Fibroblast of skin of abdomen (primary cell): ENCODE measurements around the gene ZNF184.
"Not testable (repeated sequence)": the region's sequence is repeated elsewhere in the genome, so short reads cannot be mapped to it uniquely, and the experiment has no call there.

ENCODE experiments used
- DNase-seq: peaks from one replicate; pipeline ENCODE4 v3.0.0-alpha.2; 2013

Gene ZNF184

DNA sequence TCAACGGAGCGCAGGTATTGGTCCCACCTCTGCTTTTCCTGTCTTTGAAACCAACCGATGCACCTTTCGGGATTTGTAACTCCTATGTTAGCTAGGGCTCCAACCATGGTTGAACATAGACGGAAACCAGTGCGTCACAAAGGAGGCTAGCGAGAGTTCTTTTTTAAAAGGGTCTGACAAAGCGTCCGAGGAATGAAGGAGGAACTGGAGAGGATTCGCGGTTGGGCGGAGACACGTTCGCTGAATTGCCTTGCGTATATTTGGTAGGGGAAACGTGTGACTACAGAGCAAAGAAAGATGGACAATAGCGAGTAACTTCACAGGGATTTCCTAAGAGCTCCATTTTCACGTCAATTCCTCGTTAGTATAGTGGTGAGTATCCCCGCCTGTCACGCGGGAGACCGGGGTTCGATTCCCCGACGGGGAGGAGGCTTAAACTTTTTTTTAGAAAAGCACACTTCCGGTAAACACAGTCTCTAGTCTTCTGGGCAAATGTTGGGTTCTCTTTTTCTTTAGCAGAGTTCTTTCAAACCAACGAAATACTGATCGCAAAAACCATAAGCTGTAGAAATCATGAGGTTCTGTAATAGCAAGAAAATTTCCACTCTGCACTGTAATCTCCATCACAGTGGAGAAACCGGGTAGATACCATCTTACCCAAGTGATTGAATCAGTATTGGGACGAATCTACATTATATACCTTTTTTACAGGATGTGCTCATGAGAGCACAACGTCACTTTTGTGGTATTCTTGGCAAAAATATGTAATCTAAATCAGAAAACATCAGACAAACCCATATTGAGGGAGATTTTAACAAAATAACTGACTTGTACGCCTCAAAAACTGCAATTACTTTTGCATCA lies 6.6 kb upstream of the ZNF184 start:
- peak; percentile 94 for DNase-seq

DNA sequence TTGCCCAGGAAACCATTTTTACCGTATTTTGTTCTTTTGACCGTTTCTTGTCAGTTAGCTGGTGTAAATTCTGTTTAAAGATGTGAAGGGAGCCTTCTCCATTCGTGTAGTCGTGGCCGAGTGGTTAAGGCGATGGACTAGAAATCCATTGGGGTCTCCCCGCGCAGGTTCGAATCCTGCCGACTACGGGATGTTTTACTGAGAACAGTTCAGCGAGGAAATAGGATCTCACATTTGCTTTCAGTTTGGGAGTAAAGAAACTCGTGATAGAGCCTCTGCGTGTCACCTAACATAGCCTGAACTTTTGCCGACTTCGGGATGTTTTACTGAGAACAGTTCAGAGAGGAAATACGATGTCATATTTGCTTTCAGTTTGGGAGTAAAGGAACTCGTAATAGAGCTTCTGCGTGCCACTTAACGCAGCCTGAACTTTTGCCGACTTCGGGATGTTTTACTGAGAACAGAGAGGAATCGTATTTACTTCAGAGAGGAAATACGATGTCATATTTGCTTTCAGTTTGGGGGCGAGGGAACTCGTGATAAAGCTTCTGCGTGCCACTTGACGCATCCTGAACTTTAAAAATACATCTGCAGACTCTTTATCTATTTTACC lies 5.9 kb upstream of the ZNF184 start:
- DNase-seq = peak; percentile 92

DNA sequence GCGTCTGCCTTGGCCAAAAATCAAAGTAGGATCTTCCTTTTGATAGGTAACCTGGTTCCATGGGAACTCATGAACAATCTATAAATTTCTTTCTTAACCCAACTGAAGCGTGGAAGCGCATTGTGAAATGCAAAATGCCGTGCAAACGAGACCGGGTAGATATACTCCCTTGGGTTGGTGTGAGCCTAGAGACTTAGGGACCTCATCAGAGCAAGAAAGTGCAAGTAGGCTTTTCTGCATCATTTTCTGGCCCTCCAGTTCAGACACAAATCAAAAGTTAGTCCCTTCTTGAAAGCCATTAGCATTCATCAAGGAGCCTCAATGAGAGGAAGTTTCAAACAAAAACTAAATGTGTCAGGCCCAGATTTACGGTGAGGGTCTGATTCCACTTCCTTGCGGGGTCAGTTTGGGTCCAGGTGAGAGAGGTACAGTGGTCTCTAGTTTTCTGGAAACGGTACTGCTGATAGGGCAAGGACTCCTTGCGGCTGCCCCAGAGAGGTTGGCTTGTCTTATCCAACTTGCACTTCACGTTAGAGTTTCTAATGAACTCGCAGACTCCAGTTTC lies 5.3 kb upstream of the ZNF184 start:
- peak; percentile 14 for DNase-seq

DNA sequence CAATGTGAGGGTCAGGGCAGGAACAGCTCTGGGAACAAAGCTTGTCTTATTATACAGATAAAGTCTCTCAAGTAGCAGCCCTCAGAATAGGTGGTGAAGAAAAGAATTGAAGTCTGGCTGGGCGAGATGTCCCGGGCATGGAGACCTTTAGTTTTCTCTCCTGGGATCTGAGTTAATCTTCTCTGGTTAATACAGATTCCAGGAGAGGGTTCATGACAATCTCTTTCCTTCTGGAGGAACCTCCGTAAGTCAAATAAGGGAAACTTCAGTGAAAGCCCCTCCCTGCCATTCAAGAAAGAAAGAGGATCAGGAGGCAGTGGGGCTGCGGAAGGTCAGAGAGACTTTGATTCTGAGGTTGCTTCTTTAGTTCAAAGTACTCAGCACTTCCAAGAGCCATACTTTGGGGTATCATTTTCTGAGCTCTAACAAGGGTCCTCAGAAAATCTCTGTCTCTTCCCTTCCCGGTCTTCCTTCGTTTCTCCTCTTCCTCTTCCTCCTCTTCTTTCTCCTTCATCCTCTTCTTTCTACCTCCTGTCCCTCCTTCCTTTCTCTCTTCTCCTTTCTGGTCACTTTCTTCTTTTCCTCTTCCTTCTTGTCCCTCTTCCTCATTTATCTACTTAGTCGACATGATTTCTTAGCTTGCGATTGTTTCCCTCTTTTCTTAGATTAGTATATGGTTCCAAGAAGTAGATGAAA lies 4.6 kb upstream of the ZNF184 start:
- DNase-seq = no peak

DNA sequence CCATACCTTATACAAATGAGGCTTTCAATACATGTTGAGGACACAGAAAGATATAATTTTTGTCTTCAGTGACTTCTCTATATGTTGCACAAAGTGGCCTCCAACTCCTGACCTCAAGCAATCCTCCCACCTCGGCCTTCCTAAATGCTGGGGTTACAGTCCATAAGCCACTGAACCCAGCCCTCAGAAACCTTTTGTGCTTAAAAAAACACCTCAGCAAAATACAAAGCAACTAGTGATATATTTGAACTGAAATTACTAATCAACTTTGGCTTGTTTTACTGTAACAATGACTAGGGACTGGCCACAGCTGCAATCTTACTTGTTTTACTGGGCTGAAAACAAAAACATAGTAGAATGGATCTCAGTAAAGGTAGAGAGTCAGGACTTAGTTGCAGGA lies 3.2 kb upstream of the ZNF184 start:
- no peak for DNase-seq

DNA sequence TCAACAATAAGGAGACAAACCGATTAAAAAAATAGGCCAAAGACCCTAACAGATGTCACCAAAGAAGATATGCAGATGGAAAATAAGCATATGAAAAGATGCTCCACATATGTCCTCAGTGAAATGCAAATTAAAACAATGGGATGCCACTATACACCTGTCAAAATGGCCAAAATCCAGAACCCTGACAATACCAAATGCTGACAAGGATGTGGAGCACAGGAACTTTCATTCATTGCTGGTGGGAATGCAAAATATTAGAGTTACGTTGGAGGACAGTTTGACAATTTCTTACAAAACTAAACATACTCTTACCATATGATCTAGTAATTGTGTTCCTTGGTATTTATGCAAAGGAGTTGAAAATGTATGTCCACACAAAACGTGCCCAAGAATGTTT lies 1.8 kb upstream of the ZNF184 start:
- DNase-seq = no peak

DNA sequence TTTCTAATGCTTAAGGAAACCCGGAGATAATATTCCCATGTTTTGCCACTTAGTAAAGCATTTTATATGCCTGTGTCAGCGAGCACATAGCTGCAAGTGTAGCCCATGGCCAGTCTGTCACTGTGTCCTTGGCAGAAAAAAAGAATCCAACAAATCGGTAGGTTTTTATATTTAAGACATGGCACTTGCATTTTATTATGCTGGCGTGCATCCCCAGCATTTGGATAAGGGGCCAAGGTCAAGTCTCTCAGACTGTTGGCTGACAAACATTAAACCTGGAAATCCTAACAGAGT lies 1.2 kb upstream of the ZNF184 start:
- no peak for DNase-seq

DNA sequence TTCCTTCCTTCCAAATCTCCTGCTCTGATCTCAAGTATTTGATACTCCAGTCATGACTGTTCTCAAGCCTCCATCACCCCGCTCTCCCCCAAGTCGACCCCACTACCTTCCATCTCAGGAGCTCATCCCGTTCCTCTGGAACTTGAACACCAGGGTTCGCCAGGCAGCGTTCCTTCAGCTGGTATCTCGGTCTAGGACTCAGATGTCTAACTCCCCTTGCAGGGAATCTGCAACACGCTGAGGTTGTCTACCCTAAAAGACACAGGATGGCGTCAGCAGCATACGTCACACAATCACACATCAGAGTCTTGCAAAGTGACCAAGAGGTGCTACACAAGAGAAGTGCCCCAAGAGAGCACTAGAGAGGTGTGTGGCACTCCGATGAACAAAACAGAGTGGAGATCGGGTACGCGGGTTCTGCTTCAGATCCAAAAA lies 706 bp downstream of the ZNF184 start:
- DNase-seq = peak; percentile 72

DNA sequence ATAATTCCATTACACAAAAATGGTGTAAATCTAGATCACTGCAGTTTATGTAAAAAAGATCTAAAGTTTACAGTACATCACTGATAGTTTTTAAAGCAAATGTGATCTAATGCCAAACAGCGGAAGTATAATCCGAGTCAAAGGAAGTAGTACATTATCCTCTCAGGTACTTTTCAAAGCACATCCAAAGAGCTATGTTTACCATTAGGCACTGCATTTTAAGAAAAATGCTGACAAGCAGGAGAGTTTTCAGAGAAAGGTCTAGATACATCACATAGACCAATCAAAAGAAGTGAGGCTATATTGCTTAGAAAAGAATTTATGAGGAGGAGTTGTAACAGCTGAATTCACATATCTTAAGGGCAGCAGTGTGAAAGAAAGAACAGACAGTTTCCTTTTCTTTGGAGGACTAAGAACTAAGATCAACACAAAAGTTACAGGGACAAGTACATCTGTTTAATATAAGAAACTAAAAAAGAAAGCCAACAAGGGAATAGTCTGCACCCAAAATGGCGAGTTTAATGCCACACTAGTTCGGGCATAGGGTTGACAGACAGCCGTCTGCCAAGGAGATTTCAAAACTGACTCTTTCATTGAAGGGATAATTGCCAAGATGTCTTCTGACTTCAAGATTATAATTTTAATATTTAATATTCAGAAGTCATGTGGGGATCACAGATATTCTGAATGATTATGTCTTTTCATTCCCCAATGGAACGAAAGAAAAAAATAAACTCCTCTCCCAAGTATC lies 1.4 kb downstream of the ZNF184 start:
- DNase-seq = no peak

DNA sequence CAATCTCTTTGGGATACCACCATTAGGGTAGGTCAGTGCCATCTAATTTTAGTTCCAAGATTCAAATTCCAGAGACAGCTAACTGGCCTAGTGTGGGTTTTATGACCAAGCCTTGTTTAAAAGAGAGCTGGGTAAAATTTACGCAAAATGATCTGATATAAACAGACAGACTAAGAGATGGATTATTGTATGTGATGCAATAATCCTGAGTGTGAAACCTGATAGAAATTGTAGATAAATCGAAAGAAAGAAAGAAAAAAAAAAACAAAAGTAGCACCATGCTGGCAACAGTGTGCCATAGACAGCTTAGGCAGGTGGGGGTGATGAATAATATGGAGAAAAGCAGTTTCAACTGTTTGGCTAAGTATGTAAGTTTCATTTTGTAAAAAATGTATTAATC lies 2.9 kb downstream of the ZNF184 start:
- DNase-seq = no peak

DNA sequence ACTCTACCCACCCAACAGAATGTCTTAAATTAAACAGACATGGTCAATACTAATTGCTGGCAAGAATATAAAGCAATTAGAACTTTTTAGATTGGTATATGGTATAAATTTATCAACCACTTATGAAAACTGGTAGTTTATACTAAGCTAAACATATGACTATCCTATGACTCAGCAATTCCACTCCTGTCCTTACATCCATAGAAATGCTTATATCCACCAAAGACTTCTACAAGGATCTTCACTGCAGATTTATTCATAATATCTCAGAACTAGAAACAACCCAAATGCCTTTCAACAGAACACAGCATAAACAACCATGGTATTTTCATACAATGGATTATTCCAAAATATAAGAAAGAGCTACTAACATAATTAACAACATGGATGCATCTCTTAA lies 4.6 kb downstream of the ZNF184 start:
- DNase-seq = peak; percentile 10

DNA sequence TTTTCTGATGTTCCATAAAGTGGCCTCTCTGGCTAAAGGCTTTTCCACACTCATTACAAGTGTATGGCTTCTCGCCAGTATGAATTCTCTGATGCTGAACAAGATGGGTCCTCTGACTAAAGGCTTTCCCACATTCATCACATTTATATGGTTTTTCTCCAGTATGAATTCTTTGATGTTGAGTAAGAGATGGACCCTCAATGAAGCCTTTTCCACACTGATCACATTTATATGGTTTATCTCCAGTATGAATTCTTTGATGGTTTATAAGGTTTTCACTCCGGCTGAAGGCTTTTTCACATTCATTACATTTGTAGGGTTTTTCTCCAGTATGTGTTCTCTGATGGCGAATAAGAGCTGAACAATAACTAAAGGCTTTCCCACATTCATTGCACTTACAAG lies 20.4 kb downstream of the ZNF184 start:
- DNase-seq = no peak

DNA sequence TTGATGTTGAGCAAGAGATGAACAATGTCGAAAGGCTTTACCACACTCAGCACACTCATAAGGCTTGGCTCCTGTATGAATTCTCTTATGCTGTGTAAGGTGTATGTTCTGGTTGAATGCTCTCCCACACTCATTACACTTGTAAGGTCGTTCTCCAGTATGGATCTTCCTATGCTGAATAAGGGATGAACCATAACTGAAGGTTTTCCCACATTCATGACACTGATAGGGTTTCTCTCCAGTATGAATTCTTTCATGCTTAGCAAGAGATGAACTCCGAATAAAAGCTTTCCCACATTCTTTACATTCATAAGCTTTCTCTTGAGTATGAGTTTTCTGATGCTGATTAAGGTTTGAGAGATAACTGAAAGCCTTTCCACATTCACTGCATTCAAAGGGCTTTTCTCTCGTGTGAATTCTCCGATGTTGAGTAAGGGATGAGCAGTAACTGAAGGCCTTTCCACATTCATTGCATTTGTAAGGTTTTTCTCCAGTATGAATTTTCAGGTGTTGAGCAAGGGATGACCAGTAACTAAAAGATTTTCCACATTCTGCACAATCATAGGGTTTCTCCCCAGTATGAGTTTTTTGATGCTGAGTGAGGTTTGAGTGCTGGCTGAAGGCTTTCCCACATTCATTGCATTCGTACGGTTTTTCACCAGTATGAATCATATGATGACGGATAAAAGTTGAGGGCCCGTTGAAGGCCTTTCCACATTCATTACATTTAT lies 21.1 kb downstream of the ZNF184 start:
- no peak for DNase-seq

DNA sequence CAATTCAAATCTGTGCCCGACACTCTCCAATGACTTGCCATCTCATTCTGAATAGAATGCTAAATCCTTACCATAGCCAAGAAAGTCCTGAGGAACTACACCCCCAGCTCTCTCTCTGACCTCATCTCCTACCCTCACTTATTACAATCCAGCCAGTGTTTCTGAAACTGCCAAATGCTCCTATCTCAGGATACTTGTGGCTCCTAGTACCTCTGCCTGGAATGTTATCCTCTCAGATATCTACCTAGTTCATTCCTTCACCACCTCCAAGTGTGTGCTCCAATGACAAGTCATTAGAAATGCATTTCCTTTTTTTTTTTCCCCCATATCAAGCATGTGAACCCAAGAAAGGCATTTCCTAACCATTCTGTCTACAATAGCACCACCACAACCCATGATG lies 24.4 kb downstream of the ZNF184 start:
- DNase-seq = no peak

DNA sequence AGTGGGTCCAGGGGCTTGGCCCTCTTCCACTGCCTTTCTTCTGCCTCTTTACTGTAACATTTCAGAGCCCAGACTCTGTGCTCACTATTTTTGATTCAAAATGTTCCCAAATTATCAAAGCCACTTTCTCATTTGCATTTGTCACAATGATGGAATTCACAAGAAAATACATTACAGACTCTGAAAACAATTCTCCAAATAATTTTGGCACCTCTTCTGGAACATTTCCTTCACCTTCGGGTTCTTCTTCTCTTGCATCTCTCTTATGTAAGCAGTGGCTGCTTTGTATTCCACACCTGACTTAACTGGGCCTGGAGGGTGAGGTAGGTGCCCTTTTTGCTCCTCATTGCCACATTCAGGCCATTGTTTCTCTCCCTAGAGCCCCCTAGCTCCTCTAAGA lies 30.0 kb downstream of the ZNF184 start:
- no peak for DNase-seq

DNA sequence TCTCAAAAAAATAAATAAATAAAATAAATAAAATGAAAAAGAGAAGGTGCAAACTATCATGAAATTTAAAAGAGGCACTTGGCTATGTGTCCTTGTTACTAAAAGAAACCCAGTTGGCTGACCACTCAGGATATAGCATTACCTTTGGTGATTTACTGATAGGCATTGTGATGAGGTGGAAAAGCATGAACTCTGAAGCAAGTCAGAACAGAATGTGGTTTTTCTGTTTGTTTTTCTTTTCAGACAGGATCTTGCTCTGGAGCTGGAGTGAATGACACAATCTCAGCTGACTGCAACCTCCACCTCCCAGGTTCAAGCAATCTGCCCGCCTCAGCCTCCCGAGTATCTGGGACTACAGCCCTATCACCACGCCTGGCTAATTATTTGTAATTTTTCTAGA lies 31.9 kb downstream of the ZNF184 start:
- DNase-seq = no peak

DNA sequence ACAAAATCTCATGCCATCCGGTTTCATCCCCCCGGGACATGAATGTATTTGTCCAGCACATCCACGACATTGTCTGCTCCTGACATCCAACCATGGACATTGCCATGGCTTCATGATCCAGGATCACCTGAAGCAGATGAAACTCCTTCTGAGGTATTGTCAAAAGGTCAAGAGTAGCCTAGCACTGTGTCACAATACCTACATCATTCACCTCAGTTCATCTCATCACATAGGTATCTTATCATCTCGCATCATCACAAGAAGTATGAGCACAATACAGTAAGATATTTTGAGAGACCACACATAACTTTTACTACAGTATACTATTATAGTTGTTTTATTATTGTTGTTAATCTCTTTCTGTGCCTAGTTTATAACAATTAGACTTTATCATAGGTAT lies 33.5 kb downstream of the ZNF184 start:
- DNase-seq = no peak

DNA sequence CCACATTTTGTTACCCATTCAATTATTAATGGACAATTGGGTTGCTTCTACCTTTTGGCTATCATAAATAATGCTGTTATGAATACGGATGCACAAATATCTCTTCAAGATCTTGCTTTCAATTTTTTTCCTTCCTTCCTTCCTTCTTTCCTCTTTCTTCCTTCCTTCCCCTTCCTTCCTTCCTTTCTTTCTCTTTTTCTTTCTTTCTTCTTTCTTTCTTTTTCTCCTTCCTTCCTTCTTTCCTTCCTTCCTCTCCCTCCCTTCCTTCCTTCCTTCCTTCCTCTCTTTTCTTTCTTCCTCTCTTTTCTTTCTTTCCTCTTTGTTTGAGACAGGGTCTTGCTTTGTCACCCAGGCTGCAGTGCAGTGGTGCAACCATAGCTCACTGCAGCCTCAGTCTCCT lies 39.2 kb downstream of the ZNF184 start:
- no peak for DNase-seq

DNA sequence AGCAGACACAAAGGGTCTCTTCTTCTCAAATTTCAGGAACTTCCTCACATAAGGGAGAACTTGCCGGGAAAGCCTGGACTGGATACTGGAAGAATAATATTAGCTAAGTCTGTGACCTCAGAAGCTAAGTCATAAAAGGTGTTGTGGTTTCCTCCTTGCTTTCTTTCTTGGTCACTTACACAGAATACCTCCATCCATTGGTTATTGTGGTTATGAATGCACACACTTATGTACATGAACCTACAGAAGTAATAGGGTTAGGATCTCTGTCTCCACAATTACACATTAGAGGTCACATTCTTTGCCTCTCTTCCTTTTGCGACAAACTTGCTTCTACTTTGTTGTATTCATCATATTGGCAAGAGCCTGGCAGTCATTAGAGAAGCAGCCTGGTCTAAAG lies 43.9 kb downstream of the ZNF184 start:
- DNase-seq = no peak

DNA sequence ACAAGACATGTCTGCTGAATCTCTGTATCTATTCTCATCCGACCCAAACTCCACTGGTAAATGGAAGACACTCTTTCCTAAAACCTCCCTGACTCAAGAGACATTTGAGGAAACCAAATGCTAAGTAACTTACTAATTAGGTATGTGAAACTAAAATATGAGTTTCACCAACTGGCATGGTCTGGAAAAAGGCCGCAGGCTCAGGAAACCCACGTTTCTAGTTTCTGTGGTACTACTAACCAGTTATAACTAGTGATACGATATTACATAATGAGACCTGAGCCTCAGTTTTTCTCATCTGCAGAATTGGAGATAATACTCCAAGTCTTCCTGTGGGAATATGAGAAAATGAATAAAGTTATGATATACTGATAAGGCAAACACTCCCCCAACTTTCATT lies 44.4 kb downstream of the ZNF184 start:
- no peak for DNase-seq

DNA sequence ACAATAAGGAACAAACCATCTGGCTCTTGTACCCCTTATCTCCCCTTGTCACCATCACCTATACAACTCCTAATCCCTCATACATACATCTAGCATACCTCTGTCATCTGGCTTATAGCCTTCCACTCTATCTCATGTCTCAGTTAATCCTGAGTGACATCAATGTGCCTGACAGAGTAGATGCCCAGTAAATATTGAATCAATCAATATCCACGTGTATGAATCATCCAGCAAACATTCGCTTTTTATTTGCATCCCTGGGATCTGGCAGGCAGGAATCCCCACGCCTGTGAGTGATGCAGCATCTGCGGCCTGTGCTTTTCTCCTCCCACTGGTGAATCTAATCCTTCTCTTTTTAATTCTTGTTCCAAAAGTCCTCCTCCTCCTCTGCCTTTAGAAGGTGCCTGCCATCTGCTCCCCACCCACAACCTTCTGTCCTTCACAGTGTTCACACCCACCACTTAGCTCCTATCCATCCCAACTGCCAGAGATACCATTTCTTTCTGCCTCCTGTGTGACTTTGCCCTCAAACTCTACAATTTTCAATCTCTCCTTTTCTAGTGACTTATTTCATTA lies 46.8 kb downstream of the ZNF184 start:
- no peak for DNase-seq

DNA sequence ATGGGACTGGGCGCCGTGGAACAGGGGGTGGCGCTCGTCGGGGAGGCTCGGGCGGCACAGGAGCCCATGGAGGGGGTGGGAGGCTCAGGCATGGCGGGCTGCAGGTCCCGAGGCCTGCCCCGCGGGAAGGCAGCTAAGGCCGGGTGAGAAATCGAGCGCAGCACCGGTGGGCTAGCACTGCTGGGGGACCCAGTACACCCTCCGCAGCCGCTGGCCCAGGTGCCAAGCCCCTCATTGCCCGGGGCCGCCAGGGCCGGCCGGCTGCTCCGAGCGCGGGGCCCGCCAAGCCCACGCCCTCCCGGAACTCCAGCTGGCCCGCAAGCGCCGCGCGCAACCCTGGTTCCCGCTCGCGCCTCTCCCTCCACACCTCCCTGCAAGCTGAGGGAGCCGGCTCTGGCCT lies 48.1 kb downstream of the ZNF184 start:
- not testable (repeated sequence) for DNase-seq
